Astrocyte of the cerebellum (primary cell): ENCODE data around the gene EDNRB.

Experiments
- DNase-seq: peaks from one replicate; pipeline ENCODE4 v3.0.0-alpha.2; 2011; ENCODE audit warnings: low read depth
- H3K4me3 ChIP-seq: 2 replicates; pipeline ENCODE4 v1.5.1; 2011; ENCODE audit warnings: mild to moderate bottlenecking, low read depth, low read length, moderate library complexity
- CTCF ChIP-seq: IDR thresholded peaks from 2 replicates; pipeline ENCODE4 v1.5.1; 2012; ENCODE audit warnings: low read length, low read depth, moderate library complexity, mild to moderate bottlenecking; ENCODE audit errors: missing control alignments
- in situ Hi-C: cut with HindIII; loops from 2 replicates; pipeline ENCODE4 v1.10.0; 2017; ENCODE audit warnings: low sequenced_read_pairs

Gene EDNRB

GRCh38 chr13:77903435-77903834 lies 15.2 kb downstream of the EDNRB start:
- DNase-seq, result no peak
- TF ChIP-seq CTCF, result no peak
- no peak overlapping the region for H3K4me3 ChIP-seq
- in situ Hi-C loops, result no loop called here

DNA sequence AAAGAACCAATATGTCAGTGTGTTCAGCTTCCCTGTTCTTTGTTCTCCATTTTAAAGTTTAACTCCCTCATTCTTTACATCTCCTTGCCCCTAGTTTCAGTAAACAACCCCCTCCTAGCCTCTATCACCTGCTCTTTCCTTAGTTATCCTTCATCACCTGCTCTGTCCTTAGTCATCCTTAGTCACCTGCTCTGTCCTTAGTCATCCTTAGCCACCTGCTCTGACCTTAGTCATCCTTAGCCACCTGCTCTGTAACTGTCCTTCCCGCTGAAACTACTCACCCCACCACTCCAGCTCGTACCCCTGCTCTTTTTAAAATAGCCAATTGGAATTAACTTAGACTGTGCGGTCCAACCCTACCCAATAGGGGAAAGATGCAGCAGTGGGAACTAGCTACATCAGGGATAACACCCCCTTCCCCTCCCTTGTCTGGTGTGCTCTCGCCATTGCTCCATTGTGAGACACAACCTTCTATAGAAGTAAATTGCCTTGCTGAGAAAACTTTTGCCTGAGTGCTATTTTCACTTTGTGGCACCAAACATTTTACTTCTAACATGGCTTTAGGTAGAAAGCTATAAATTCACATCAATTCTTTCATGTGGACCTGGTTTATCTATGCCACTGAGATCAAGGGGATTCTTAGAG lies 16.2 kb downstream of the EDNRB start:
- no peak for DNase-seq
- H3K4me3 ChIP-seq, result no peak overlapping the region
- in situ Hi-C loops, result no loop called here
- no peak for TF ChIP-seq CTCF

GRCh38 chr13:77898097-77898496 lies 20.5 kb downstream of the EDNRB start:
- in situ Hi-C loops, result no loop called here
- no peak overlapping the region for H3K4me3 ChIP-seq
- no peak for TF ChIP-seq CTCF
- no peak for DNase-seq

DNA sequence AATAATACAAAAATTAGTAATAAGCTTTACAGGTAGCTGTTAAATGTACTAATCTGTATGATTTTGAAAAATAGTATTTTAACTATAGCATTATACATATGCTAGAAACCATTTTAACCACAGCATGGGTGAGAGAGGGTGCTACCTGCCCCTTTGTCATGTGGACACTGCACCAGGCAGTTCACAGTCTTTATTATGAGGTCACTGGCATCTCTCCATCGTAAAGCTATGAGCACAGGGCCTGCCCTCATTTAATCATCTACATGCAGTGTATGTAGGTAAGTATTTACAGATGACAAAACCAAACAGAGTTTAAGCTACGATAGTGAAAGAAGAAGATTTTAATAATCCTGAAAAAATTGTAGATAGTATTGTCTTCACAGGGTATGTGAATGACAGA lies 21.7 kb downstream of the EDNRB start:
- in situ Hi-C loops, result no loop called here
- DNase-seq, result no peak
- no peak for TF ChIP-seq CTCF
- no peak overlapping the region for H3K4me3 ChIP-seq

DNA sequence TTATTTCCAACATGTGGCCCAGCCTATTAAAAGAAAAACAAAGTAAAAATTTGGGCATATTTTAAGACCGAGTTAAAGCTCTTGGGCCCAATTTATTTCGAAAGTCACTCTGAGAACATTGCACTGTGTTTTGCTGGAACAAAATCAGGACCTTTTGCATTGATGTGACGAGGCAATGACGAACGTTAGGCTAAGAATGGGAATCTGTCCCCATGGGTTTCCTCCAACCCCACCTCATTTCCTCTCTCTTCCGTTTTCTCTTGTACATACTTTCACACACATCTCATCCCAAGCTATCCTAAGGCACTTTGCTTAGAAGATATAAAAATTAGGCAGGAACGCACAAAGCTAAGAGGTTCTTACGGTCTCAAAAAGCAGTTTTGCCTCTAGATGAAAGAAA lies 22.1 kb downstream of the EDNRB start:
- TF ChIP-seq CTCF, result no peak
- H3K4me3 ChIP-seq, result no peak overlapping the region
- DNase-seq, result no peak
- in situ Hi-C loops, result no loop called here

GRCh38 chr13:77894743-77895142 lies 23.9 kb downstream of the EDNRB start:
- in situ Hi-C loops, result no loop called here
- no peak for TF ChIP-seq CTCF
- no peak overlapping the region for H3K4me3 ChIP-seq
- DNase-seq, result no peak
